ENCODE measurements around the gene CASKIN2. TPM values are rescaled to one million over a fixed set of nuclear protein-coding genes. Genes with fewer than 3 reads are reported as not detected.
A peak's percentile ranks its signal among the peaks of the same experiment; 100 is the strongest.

Gene CASKIN2
- total RNA-seq, 1 experiment from 2014 or later, result 19.7 TPM

DNA sequence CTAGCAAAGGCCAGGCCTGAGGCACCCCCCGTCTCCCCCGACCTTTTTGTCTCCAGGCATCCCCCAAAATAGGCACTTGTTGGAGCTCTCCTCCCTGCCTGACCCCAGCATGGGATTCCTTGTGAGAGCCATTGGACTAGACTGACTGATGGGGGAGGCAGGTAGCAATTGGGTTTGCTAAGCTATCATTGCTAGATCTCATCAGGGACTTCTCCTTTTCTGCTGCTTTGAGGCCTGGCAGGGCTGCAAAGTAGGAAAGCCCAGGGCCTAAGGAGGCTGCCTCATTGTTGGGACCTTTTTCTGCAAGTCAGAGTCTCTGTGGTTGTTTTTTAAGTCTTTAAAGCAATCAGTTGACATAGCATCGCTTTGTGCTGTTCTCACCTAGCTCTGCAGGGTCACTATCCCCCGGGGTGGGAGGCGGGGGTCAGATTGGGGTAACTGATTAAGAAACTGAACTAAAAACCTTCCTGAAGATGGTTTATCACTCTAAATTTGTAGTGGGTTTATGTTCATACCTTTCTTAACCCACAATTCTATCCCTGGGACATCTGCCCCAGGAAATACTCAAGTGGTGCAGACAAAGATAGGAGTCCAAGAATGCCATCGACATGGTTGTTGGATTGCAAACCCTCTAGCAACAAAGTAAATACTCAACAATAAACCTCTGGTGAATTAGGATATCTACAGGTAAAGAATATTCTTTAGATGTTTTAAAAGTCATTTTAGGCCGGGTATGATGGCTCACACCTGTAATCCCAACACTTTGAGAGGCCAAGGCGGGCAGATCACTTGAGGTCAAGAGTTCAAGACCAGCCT is 38.2 kb upstream of the CASKIN2 start:
- no peaks in the 10 kb centered on the region for H3K9me3 ChIP-seq (replicated peaks)
- no peaks in the 10 kb centered on the region for H3K27me3 ChIP-seq (replicated peaks)
- no peak overlapping the region for H3K4me3 ChIP-seq
- no peak overlapping the region for H3K27ac ChIP-seq
- no peaks in the 10 kb centered on the region for H3K36me3 ChIP-seq
- H3K4me1 ChIP-seq (replicated peaks), result peaks cover 15% of the 10 kb centered on the region
- no peak for DNase-seq (ENCODE audit: low read depth in 1 of 2, low spot score in 2 of 2)

DNA sequence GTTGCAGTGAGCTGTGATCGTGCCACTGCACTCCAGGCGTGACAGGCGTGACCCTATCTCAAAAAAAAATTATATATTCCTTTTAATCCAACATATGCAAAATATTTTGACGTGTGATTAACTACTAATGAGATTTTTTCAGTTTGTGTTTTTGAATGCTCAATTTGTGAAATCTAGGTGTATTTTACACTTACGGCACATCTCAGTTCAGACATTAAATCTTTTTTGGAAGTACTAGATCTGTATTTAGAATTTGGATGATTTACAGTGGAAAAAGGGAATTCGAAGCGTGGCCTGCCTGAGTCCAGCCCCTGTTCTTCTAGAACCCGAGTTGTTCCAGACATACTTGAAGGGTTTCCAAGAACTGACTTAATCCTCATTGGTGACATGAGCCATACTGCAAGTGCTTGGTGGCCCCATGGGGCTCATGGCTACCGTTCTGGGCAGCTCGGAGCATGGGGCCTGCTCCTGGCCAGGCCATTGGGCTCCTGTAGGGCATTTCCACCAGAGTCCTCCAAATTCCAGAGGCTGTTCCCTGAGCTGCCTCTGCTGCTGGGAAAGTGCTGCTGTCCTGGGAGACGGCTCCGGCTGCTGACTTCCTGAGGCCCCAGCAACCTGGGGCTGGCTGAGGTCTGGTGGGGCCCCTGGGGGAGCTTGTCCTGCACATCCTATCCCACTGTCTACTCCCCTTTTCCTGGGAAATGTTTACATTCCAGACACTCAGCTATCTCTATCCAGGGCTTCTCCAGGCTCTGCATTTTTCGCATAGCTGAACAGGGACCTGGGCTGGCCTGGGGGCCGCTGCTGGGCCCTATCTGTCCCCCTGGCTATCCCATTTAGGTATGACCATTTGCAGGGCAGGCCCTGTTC is 37.3 kb upstream of the CASKIN2 start:
- no peak overlapping the region for H3K4me3 ChIP-seq
- no peaks in the 10 kb centered on the region for H3K9me3 ChIP-seq (replicated peaks)
- DNase-seq (ENCODE audit: low read depth in 1 of 2, low spot score in 2 of 2), result peak in 1 of 2 experiments; percentile 40
- no peaks in the 10 kb centered on the region for H3K36me3 ChIP-seq
- no peak overlapping the region for H3K27ac ChIP-seq
- H3K4me1 ChIP-seq (replicated peaks), result peaks cover 15% of the 10 kb centered on the region
- 0 out of 2 replicates have a peak, but pooled peaks cover 2% of the 10 kb centered on the region for H3K27me3 ChIP-seq (replicated peaks)

DNA sequence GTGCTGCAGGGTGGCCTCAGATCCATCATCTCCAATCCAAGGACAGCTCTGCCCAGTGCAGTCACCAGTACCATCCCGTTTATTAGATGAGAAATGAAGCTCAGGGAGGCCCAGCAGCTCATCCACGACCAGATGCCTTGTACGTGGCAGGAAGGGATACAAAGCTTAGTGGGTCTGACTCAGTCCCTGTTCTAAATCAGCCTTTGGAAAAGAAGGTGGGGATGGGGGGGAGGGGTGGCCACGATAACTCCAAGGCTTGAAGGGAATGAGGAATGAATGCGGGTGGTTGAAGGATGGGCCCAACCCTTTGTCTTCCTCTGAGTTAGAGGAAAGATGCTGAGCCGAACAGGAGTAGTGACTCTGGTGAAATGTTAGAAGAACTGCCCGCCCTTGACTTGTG is 35.9 kb upstream of the CASKIN2 start:
- Histone ChIP-seq H3K9me3 (replicated peaks) (no peaks in the 10 kb centered on the region), H3K4me3 (no peak overlapping the region), H3K27me3 (replicated peaks) (0 out of 2 replicates have a peak, but pooled peaks cover 2% of the 10 kb centered on the region), H3K4me1 (replicated peaks) (peaks cover 15% of the 10 kb centered on the region), H3K36me3 (no peaks in the 10 kb centered on the region), H3K27ac (no peak overlapping the region)
- no peak for DNase-seq (ENCODE audit: low read depth in 1 of 2, low spot score in 2 of 2)

DNA sequence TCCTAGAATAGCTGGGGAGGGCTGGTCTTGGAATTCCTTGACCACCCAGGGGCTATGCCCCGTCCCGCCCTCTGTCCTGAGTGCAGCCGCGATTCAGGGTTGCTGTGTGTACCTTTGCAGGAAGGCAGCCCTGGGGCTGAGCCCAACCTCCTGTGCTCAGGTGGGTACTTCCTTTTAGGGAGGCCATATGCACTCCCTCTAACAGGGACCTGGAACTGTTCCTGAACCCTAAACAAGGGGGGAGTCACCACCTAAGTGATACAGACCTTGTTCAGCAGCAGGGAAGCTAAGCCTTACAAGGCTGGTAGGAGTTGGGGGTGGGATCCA is 34.8 kb upstream of the CASKIN2 start:
- no peak overlapping the region for H3K27ac ChIP-seq
- no peaks in the 10 kb centered on the region for H3K9me3 ChIP-seq (replicated peaks)
- H3K27me3 ChIP-seq (replicated peaks), result 0 out of 2 replicates have a peak, but pooled peaks cover 2% of the 10 kb centered on the region
- H3K4me3 ChIP-seq, result no peak overlapping the region
- H3K36me3 ChIP-seq, result no peaks in the 10 kb centered on the region
- no peak for DNase-seq (ENCODE audit: low read depth in 1 of 2, low spot score in 2 of 2)
- peaks cover 15% of the 10 kb centered on the region for H3K4me1 ChIP-seq (replicated peaks)

DNA sequence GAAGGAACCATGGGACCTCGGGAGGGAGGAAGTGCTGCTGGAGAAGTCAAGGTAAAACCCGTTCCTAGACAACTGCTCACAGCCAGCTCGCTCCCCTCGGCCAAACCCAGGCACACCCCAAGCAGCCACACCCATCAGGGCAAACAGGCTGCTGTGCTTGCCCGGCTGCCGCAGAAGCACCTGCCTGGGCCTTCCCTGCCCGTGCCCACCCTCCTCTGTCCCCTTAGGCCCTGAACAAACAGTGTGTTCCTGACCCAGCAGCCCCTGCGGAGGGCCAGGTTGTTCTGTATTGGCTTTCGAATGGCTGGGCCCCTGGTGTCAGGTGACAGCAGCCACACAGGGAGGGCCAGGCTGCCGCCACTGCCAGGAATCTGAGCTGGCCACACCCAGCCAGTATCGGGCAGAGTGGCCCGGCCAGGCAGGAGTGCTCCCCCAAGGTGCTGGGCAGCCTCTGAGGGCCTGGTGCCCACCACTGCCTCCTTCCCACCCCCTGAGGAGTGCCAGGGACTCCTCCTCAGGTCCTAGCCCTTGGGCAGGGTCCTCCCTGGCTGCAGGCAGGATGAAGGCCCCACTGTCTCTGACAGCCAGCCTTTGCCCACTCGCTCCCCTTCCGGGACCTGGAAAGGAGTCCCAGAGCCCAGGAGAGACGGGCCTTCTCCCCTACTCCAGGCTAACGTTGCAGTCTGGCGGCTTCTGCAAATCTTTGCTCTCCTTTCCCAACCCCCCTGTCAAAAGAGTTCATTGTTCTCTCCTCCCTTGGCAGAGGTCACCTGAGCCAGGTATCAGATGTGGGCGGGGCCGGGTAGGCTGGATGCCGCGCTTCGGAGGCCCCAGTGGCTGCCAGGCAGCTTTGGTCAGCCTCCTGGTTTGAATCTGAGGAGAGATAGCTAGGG is 34.2 kb upstream of the CASKIN2 start:
- H3K4me3 ChIP-seq, result no peak overlapping the region
- no peak for DNase-seq (ENCODE audit: low read depth in 1 of 2, low spot score in 2 of 2)
- H3K36me3 ChIP-seq, result no peaks in the 10 kb centered on the region

DNA sequence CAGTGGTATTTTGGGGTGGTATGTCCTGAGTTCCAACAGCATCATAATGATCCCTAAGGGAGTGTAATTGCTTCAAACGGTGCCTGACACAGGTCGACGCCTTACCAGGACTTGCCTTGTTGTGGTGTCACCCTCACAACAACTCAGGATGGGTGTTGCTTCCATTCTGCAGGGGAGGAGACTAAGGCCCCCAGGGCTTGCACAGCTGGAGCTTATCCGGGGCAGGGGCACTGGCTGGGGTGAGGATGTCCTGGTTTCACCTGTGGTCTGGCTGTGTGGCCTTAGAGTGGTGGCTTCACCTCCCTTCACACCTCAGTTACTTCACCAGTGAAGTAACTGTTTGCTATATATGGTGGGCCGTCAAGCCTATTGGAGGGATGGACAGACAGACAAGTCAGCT is 33.5 kb upstream of the CASKIN2 start:
- H3K27me3 ChIP-seq (replicated peaks), result peaks cover 2% of the 10 kb centered on the region; the same call in 1 of the 2 replicates
- peaks cover 14% of the 10 kb centered on the region for H3K4me1 ChIP-seq (replicated peaks)
- no peaks in the 10 kb centered on the region for H3K9me3 ChIP-seq (replicated peaks)
- no peak for DNase-seq (ENCODE audit: low read depth in 1 of 2, low spot score in 2 of 2)
- H3K36me3 ChIP-seq, result no peaks in the 10 kb centered on the region
- no peak overlapping the region for H3K4me3 ChIP-seq
- no peak overlapping the region for H3K27ac ChIP-seq

More for the DNA sequence above, 34.2 kb upstream of the CASKIN2 start:
- peaks cover 15% of the 10 kb centered on the region for H3K4me1 ChIP-seq (replicated peaks)
- no peaks in the 10 kb centered on the region for H3K9me3 ChIP-seq (replicated peaks)
- H3K27me3 ChIP-seq (replicated peaks), result 0 out of 2 replicates have a peak, but pooled peaks cover 2% of the 10 kb centered on the region
- H3K27ac ChIP-seq, result no peak overlapping the region

DNA sequence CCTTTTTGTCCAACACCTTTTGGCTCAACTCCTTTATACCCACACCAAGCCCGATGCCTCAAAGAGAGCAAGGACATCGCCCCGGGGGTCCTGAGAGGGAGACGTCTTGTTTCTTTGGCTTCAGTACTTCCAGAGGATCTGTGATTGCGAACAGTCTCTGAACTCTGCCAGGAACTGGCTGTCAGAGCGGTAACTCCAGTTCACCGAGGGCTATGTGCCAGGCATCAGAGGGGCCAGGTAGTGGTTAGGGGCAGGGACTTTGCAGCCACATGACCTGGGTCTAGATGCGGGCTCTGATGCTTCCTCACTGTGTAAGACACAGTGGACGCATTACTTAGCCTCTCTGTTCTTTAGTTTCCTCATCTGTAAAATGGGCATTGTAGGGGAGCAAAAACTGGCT is 31.8 kb upstream of the CASKIN2 start:
- no peak overlapping the region for H3K4me3 ChIP-seq
- H3K27ac ChIP-seq, result no peak overlapping the region
- no peaks in the 10 kb centered on the region for H3K36me3 ChIP-seq
- no peaks in the 10 kb centered on the region for H3K9me3 ChIP-seq (replicated peaks)
- H3K27me3 ChIP-seq (replicated peaks), result peaks cover 2% of the 10 kb centered on the region; the same call in 1 of the 2 replicates
- H3K4me1 ChIP-seq (replicated peaks), result no peaks in the 10 kb centered on the region
- DNase-seq (ENCODE audit: low read depth in 1 of 2, low spot score in 2 of 2), result no peak

DNA sequence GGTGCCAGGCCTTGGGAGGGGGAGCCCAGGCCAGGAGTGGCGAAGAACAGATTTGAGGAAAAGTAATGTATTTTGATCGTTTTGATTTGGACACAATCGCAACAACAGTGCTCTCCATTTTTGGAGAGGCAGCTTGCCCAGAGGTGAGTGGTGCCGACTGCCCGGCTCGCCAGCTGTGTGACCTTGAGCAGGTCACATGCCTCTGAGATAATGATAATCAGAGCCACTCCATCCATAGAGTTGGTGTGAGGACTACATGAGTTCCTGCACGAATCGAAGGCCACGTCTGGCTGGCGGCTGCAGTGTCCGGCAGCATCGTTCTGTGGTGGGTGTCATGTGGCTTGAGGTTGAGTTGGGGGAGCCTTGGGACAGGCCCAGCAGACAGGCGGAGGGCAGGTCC is 30.8 kb upstream of the CASKIN2 start:
- Histone ChIP-seq H3K4me1 (replicated peaks) (no peaks in the 10 kb centered on the region), H3K36me3 (no peaks in the 10 kb centered on the region), H3K9me3 (replicated peaks) (no peaks in the 10 kb centered on the region), H3K27ac (no peak overlapping the region), H3K4me3 (no peak overlapping the region), H3K27me3 (replicated peaks) (peaks cover 2% of the 10 kb centered on the region; the same call in 1 of the 2 replicates)
- no peak for DNase-seq (ENCODE audit: low read depth in 1 of 2, low spot score in 2 of 2)

DNA sequence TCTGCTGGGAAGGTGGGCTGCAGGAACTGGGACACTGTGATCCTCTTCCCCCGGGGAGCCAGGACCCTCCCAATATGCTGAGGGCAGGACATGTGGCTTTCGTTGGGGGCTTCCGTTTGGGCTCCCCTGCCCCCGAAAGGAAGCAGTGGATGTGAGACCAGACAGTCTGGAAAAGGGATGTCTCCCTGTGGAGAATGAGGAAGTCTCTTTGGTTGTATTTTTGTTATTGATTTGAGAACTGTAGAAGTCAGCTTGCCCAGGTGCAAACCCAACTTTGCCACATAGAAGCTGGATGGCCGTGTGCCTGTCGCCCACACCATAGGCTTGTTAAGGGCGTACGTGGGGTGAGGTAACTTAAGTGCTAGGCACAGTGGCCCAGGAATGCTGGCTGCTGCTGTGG is 28.9 kb upstream of the CASKIN2 start:
- H3K4me3 ChIP-seq, result no peak overlapping the region
- DNase-seq (ENCODE audit: low read depth in 1 of 2, low spot score in 2 of 2), result no peak
- H3K27ac ChIP-seq, result no peak overlapping the region
- H3K27me3 ChIP-seq (replicated peaks), result peaks cover 2% of the 10 kb centered on the region; the same call in 1 of the 2 replicates
- no peaks in the 10 kb centered on the region for H3K4me1 ChIP-seq (replicated peaks)
- no peaks in the 10 kb centered on the region for H3K36me3 ChIP-seq
- H3K9me3 ChIP-seq (replicated peaks), result no peaks in the 10 kb centered on the region

DNA sequence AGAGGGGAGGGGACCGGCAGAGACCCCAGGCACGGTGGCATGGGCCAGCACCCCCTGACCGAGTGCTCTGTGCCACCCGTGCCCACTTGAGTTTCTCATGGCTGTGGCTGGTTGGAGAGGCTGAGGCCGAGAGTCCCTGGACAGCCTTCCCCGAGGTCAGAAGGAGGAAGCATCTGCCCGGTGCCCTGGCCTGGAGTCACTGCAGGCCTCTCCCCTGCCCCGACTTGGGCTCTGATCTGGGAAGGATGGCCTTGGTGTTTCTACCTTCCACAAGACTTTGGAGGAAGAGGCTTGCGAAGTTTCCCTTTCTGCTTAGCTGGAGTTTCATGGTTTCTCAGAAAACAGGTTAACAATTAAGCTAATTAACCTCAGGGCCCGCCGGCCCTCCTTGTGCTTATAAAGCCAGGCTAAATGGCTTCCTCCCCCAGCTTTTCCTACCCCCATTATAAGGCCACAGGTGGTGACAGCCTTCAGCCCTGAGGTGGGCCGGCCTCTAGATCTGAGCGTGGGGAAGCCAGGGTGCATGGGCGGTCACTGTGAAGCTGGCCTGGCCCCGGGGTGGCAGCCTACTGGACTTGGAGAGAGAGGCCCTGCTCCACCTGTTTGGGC is 27.5 kb upstream of the CASKIN2 start:
- Histone ChIP-seq H3K27ac (no peak overlapping the region), H3K36me3 (no peaks in the 10 kb centered on the region), H3K4me1 (replicated peaks) (no peaks in the 10 kb centered on the region), H3K27me3 (replicated peaks) (peaks cover under 1% of the 10 kb centered on the region; the same call in 1 of the 2 replicates), H3K9me3 (replicated peaks) (no peaks in the 10 kb centered on the region), H3K4me3 (no peak overlapping the region)
- DNase-seq (ENCODE audit: low read depth in 1 of 2, low spot score in 2 of 2), result no peak

DNA sequence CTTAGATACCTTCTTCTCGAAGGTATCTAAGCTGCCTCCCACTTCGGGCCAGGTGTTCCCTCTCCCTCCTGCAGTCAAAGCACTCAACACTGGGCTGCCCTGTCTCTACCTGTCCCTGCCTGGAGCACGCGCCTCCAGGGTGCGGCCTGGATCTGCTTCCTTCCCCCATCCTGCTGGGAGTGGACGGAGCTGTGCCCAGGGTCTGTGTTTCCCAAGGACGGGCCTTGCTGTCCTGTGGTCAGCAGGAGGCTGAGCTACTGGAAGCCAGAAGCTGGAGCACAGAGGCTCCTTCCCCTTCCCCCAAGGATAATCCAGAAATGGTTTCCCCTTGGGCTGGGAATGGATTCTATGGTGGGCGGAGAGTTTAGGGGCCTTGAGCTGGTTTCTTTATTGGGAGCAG is 26.9 kb upstream of the CASKIN2 start:
- Histone ChIP-seq H3K27me3 (replicated peaks) (no peaks in the 10 kb centered on the region; the same call in 1 of the 2 replicates), H3K4me3 (no peak overlapping the region), H3K4me1 (replicated peaks) (no peaks in the 10 kb centered on the region), H3K27ac (no peak overlapping the region), H3K36me3 (no peaks in the 10 kb centered on the region), H3K9me3 (replicated peaks) (no peaks in the 10 kb centered on the region)
- DNase-seq (ENCODE audit: low read depth in 1 of 2, low spot score in 2 of 2), result no peak

DNA sequence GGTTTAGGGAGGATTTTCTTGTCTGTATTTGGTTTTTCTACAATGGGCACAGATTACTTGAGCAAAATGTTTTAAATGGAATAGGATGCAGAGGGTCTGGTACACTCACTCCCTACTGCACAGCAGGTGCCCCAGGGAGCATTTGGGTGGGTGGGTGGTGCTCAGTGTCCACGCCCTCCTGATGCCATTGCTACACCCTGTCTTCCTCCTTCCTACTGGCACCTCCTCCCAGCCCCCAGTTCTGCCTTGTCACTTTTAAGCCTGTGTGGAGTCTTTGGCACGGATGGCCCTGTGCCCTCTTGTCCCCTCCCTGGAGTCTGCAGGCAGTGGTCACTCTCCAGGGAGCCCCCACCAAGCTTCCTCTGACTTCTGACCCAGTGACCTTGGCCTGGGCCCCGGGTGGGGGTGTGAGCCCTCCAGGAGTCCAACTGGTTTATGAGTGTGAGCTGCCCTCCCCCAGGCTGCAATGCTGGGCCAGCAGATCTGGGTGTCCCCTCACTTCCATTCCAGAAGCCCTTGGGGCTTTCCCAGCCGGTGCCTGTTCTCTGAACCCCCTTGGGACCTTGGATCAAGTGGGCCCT is 25.7 kb upstream of the CASKIN2 start:
- Histone ChIP-seq H3K27ac (no peak overlapping the region), H3K27me3 (replicated peaks) (no peaks in the 10 kb centered on the region; the same call in 1 of the 2 replicates)

More for the DNA sequence above, 25.7 kb upstream of the CASKIN2 start:
- Histone ChIP-seq H3K36me3 (no peaks in the 10 kb centered on the region), H3K4me3 (no peak overlapping the region), H3K9me3 (replicated peaks) (no peaks in the 10 kb centered on the region), H3K4me1 (replicated peaks) (no peaks in the 10 kb centered on the region)
- DNase-seq (ENCODE audit: low read depth in 1 of 2, low spot score in 2 of 2), result no peak

Measured in SJSA1 (cell line).